ENCODE data around the gene FCAMR. TPM values are rescaled to one million over a fixed set of nuclear protein-coding genes. Genes with fewer than 3 reads are reported as not detected.
"Not testable (repeated sequence)": the region's sequence is repeated elsewhere in the genome, so short reads cannot be mapped to it uniquely, and the experiment has no call there.

The FCAMR gene
- polyA plus RNA-seq, 1 experiment, result not detected

- Histone ChIP-seq H3K27me3 (ENCODE audit: control insufficient read depth, insufficient read depth, low read length) (no peaks in the 10 kb centered on the region; the same call in 1 of the 2 replicates), H3K4me3 (ENCODE audit: low read depth, low read length) (no peak overlapping the region), H3K36me3 (ENCODE audit: control insufficient read depth, insufficient read depth, low read length) (no peaks in the 10 kb centered on the region)
- TF ChIP-seq CTCF (IDR thresholded peaks at IDR 0.05; ENCODE audit: insufficient read depth, low read depth, low read length), result no peak
- CTCF ChIA-PET, result interaction anchor here (1.0 to 3.2 kb wide), 6 partner anchors 11 to 267 kb away, joined by 3 to 12 read pairs (median 4); no protein-coding TSS in a partner anchor
- no peak for DNase-seq (ENCODE audit: low read depth)
- POLR2A ChIA-PET, result no interaction called here
These were observed 45.0 kb downstream of the FCAMR start for GRCh38 chr1:206925106-206925736.

- no peak for TF ChIP-seq CTCF (IDR thresholded peaks at IDR 0.05; ENCODE audit: insufficient read depth, low read depth, low read length)
- DNase-seq (ENCODE audit: low read depth), result no peak
- ChIA-PET POLR2A (no interaction called here), CTCF (interaction anchor here (1.0 to 1.7 kb wide), 4 partner anchors 10 to 266 kb away, joined by 3 to 4 read pairs (median 3); no protein-coding TSS in a partner anchor)
- no peaks in the 10 kb centered on the region for H3K36me3 ChIP-seq (ENCODE audit: control insufficient read depth, insufficient read depth, low read length)
- H3K4me3 ChIP-seq (ENCODE audit: low read depth, low read length), result no peak overlapping the region
- no peaks in the 10 kb centered on the region; the same call in 1 of the 2 replicates for H3K27me3 ChIP-seq (ENCODE audit: control insufficient read depth, insufficient read depth, low read length)
These were observed 45.6 kb downstream of the FCAMR start for GRCh38 chr1:206924592-206925105.

GRCh38 chr1:206923961-206924557 lies 46.2 kb downstream of the FCAMR start:
- CTCF ChIA-PET, result interaction anchor here (1.0 to 1.7 kb wide), 3 partner anchors 10 to 265 kb away, joined by 3 to 4 read pairs (median 3); no protein-coding TSS in a partner anchor
- POLR2A ChIA-PET; H3K27me3 ChIP-seq (ENCODE audit: control insufficient read depth, insufficient read depth, low read length); H3K4me3 ChIP-seq (ENCODE audit: low read depth, low read length); H3K36me3 ChIP-seq (ENCODE audit: control insufficient read depth, insufficient read depth, low read length); DNase-seq (ENCODE audit: low read depth): not testable (repeated sequence)

- DNase-seq (ENCODE audit: low read depth), result no peak
- H3K36me3 ChIP-seq (ENCODE audit: control insufficient read depth, insufficient read depth, low read length), result no peaks in the 10 kb centered on the region
- ChIA-PET CTCF (interaction anchor here (0.7 to 3.3 kb wide), 2 partner anchors 11 to 114 kb away, joined by 3 to 28 read pairs; no protein-coding TSS in a partner anchor), POLR2A (no interaction called here)
- no peak for TF ChIP-seq CTCF (IDR thresholded peaks at IDR 0.05; ENCODE audit: insufficient read depth, low read depth, low read length)
- no peaks in the 10 kb centered on the region; the same call in none of the 2 replicates for H3K27me3 ChIP-seq (ENCODE audit: control insufficient read depth, insufficient read depth, low read length)
- H3K4me3 ChIP-seq (ENCODE audit: low read depth, low read length), result no peak overlapping the region
These were observed 47.0 kb downstream of the FCAMR start for GRCh38 chr1:206923009-206923960.

- ChIA-PET POLR2A (no interaction called here), CTCF (interaction anchor here (0.7 to 3.3 kb wide), 2 partner anchors 10 to 113 kb away, joined by 3 to 28 read pairs; no protein-coding TSS in a partner anchor)
- Histone ChIP-seq H3K27me3 (ENCODE audit: control insufficient read depth, insufficient read depth, low read length) (no peaks in the 10 kb centered on the region; the same call in none of the 2 replicates), H3K36me3 (ENCODE audit: control insufficient read depth, insufficient read depth, low read length) (no peaks in the 10 kb centered on the region), H3K4me3 (ENCODE audit: low read depth, low read length) (no peak overlapping the region)
- no peak for TF ChIP-seq CTCF (IDR thresholded peaks at IDR 0.05; ENCODE audit: insufficient read depth, low read depth, low read length)
- DNase-seq (ENCODE audit: low read depth), result no peak
These were observed 47.7 kb downstream of the FCAMR start for GRCh38 chr1:206922524-206922923.
